Loucy (cell line): Measurements from ENCODE around the gene FBXO31.
"Not testable (repeated sequence)": the region's sequence is repeated elsewhere in the genome, so short reads cannot be mapped to it uniquely, and the experiment has no call there.

Experiments
- EZH2phosphoT487 ChIP-seq: fragments of 200-600 bp; IDR thresholded peaks from 2 replicates; pipeline ENCODE4 v1.6.1; 2018; ENCODE audit warnings: antibody characterized with exemption, mild to moderate bottlenecking, moderate library complexity, borderline replicate concordance
- TF ChIP-seq, protein P1 (sequence below): fragments of 200-600 bp; sonication (generic); conservative IDR thresholded peaks from 2 replicates; pipeline ENCODE4 v1.5.1; 2014; ENCODE audit warnings: mild to moderate bottlenecking, antibody characterized with exemption, low read length

GRCh38 chr16:87362828-87363559 is 20.6 kb downstream of the FBXO31 start:
- TF ChIP-seq, protein P1, sequence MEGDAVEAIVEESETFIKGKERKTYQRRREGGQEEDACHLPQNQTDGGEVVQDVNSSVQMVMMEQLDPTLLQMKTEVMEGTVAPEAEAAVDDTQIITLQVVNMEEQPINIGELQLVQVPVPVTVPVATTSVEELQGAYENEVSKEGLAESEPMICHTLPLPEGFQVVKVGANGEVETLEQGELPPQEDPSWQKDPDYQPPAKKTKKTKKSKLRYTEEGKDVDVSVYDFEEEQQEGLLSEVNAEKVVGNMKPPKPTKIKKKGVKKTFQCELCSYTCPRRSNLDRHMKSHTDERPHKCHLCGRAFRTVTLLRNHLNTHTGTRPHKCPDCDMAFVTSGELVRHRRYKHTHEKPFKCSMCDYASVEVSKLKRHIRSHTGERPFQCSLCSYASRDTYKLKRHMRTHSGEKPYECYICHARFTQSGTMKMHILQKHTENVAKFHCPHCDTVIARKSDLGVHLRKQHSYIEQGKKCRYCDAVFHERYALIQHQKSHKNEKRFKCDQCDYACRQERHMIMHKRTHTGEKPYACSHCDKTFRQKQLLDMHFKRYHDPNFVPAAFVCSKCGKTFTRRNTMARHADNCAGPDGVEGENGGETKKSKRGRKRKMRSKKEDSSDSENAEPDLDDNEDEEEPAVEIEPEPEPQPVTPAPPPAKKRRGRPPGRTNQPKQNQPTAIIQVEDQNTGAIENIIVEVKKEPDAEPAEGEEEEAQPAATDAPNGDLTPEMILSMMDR, result not testable (repeated sequence)
- TF ChIP-seq EZH2phosphoT487, result not testable (repeated sequence)
